GM19324 (cell line): ENCODE measurements around the gene RENBP.

Source experiments
- ATAC-seq: cut with Tn5 transposase; IDR thresholded peaks from one replicate; pipeline ENCODE4 v1.9.1; 2021; ENCODE audit warnings: mild to moderate bottlenecking, moderate library complexity; ENCODE audit not compliant: unreplicated experiment, low FRiP score

Gene RENBP

DNA sequence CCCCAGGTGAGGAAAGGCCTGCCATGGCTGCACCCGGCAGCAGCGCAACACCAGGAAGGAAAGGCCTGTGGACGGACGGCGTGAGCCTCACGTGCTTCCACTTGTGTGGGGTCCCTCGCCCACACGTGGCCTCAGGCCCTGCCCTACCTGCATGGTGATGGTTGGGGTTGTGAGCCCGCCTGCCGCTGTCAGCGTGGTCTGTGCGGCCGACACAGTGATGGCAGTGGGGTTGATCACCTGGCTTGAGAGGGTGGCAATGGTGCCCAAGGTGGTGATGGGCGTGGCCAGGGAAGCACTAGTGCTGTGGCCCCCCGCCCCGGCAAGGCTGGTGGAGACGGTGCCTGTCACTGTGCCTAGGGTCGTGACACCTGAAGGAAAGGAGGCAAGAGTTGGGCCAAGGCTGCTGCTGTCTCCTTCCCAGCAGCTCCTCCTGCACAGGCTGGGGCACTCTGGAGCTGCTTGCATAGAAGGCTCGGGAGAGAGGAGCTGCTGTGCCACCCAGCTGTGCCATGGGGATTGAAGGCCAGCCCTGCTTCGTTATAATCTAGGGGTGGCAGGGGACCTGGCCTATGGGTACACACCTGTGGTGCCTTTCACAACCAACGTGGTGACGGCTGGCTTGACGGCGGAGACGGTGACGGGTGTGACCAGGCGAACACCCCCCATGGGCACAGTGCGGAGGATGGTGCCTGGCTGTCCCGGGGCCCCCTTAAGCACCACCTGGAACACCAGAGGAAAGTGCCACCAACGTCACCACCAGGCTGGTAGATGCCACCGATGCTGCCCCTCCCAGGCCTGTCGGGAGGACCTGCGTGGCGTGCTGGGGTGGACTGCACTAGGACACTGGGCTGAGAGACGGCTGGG is 11.8 kb upstream of the RENBP start:
- ATAC-seq = no peak

DNA sequence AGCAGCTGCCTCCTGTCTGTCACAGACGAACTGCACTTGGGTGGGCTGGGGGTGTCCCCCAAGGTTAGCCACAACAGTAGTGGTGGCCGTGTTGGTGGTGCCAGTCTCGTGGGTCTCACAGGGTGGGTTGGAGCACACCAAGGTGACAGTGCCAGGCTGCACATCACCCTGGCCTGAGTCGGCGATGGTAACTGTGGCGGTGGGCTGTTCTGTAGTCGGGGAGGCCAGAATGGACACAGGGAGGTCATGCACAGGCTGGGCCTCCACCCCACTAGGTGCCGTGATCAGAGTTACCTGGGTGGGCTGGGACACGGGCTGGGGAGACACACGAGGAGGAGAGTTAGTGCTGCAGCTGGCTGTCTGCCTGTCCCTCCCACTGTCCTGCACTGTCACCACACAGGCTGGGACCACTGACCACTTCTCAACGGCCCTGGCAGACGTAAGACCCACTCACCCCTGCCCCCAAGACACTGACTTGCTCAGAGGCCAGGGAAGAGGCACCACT is 10.8 kb upstream of the RENBP start:
- ATAC-seq = no peak

DNA sequence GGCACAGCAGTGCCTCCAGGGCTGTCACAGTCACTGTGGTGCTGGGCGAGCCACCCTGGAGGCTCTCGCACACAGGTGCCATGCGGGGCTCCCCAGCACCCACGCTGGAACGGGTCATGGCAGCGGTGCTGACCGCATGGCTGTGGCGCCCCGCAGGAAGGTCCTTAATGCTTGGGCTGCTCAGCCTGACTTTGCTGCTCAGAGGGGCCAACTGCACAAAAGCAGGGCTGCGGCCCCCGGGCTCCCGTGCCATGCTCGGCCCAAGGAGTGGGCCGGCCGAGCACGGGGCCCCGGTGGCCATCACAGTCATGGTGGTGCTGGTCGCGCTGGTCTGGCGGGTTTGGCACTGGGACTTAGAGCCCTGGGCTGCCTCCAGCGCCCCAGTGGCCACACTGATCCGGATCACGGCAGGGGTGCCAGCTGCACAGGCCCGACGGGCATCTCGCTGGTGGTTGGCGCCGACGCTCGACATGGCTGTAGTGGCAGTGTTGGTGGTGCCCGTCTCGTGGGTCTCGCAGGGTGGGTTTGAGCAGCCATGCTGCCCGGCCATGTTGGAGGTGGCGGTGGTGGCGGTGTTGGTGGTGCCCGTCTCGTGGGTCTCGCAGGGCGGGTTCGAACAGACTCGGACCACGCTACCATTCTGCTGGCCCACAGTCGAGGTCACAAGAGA is 10.2 kb upstream of the RENBP start:
- ATAC-seq = no peak

DNA sequence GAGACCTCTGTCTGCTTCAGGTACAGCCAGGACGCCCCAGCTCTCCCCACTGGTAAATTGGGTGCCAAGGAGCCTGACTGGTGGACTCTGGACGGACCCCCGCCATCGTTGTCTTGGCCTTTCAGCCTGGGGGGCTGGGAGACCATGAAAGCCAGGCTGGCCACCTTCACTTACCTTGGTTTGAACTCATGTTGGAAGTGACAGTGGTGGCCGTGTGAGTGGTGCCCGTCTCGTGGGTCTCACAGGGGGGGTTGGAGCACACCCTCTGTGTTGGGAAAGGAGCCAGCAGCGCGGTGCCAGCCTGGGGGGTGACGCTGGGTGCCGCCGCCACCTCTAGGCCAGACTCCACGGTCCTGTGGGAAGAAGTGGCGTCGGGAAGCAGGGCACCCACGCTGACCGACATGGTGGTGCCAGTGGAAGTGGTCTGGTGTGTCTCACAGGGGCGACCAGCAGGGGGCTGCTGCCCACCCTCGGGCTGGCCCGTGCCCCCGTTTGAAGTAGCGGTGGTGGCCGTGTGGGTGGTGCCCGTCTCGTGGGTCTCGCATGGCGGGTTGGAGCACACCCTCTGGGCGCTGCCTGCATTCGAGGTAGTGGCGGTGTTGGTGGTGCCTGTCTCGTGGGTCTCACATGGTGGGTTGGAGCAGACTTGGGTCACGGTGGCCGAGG is 9.6 kb upstream of the RENBP start:
- no peak for ATAC-seq

DNA sequence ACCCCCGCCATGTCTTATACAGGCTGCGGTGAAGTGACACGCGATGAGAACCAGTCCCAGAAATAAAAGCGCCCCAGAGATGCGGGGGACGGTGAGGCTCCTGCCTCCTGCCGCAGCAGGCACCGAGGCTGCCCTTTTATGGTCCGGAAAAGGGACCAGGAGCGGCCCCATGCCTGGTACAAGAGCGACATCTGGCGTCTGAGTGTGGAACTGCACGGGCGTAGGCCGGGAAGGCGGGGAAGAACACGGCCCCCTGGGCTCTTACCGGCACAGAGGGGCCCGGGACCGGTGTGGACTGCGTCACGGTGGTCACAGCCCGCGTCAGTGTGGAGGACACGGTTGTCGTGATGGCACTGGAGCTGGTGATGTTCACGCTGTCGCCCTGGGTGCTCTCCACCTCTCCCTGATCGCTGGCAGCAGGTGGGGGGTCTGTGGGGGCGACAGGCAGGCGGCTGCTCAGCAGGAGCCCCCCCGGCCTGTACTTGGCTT is 8.9 kb upstream of the RENBP start:
- ATAC-seq = no peak

GRCh38 chrX:153952373-153953026 is 8.1 kb upstream of the RENBP start:
- ATAC-seq = no peak

GRCh38 chrX:153951683-153952372 is 7.4 kb upstream of the RENBP start:
- no peak for ATAC-seq

- no peak for ATAC-seq
Measured at GRCh38 chrX:153950127-153950526, 5.7 kb upstream of the RENBP start.

GRCh38 chrX:153948847-153949805 is 4.7 kb upstream of the RENBP start:
- no peak for ATAC-seq

- no peak for ATAC-seq
Measured at GRCh38 chrX:153948002-153948466, 3.6 kb upstream of the RENBP start.

DNA sequence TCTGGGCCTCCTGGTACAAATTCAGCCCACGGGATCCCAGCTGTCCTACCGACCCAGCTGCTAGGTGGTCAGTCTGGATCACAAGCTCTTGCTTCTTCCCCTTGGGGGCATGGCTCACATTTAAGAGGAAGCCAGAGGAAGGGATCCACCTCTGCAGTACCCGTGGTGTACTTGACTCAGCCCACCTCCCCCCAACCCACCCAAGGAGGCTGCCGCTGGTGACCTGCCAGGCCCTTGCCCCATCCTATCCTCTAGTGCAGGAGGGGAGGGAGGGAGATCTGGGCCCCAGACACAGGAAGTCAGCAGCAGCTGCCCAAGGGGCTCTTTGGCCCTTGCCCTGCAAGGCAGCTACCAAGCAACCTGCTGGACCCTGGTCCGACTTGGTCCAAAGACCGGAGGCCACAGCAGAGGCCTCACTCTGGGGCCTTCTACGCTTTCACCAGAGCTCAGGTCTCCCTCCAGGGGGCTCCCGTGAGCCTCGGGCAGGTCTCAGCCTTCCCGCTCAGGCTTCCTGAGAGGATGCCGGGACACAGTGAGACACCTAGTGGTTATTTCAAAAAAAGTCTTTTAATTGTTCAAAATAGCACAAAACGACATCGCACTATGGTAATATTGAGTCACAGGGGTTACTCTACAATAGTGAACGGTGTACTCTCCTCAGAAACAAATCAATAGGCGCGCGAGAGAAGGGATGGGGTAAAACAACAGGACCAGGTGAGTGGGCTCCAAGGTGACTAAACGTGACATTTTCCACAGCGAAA is 2.7 kb upstream of the RENBP start:
- no peak for ATAC-seq

- ATAC-seq = no peak
Measured at GRCh38 chrX:153945956-153946943, 1.8 kb upstream of the RENBP start.

DNA sequence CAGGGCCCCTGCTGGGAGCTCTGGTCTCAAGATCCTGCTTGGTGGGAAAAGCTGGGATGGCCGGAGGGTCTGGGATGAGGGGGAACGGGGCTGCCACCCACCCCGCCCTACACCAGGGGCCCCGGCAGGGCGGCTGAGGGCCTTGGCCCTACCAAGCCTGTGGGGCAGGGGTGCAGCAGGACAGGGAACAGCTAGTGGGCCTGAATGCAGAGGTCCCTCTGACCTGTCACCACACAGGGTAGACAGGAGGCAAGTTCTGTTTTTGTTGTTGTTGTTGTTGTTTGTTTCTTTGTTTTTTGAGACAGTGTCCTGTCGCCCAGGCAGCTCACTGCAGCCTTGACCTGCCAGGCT is 332 bp upstream of the RENBP start:
- ATAC-seq = no peak

- ATAC-seq = no peak
Measured at GRCh38 chrX:153941336-153942252, 2.8 kb downstream of the RENBP start.

DNA sequence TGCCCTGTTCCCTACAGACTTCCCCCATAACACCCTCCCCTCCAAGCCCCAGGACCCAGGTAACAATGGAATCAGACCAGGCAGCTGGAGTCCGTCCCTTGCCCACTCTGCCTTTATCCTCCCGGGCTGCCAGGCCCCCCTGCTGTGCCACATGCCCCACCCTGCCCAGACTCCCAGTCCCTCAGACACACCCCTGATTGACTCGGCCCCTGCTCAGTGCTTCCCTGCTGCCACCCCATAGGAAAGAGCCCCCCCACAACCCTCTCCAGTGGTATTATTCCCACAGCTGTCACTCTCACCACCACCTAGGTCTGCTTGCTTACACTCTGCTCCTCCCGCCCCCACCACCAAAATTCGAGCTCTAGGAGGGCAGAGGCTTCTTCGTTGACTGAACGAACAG is 4.9 kb downstream of the RENBP start:
- no peak for ATAC-seq

GRCh38 chrX:153938226-153938786 is 6.1 kb downstream of the RENBP start:
- ATAC-seq = no peak
